H9 (cell line): ENCODE results near the gene PIGL. TPM values are rescaled to one million over a fixed set of nuclear protein-coding genes. Genes with fewer than 3 reads are reported as not detected.

Source experiments
- DNase-seq: peaks from one replicate; pipeline ENCODE4 v3.0.0-alpha.2; 2017
- H2AFZ ChIP-seq: one replicate; pipeline ENCODE4 v1.6.1; 2013; ENCODE audit warnings: mild to moderate bottlenecking, low read length, control low read depth, moderate library complexity
- H2AK5ac ChIP-seq: 2 replicates; pipeline ENCODE4 v1.6.1; 2013; ENCODE audit warnings: low read length, control low read depth, mixed read lengths; ENCODE audit not compliant: insufficient read length
- H2BK120ac ChIP-seq: one replicate; pipeline ENCODE4 v1.6.1; 2013; ENCODE audit warnings: low read depth, mild to moderate bottlenecking, low read length, control low read depth, inconsistent platforms; ENCODE audit not compliant: poor library complexity, severe bottlenecking
- H2BK12ac ChIP-seq: 2 replicates; pipeline ENCODE4 v1.6.1; 2013; ENCODE audit warnings: low read length, control low read depth, mixed read lengths, low read depth; ENCODE audit not compliant: insufficient read length
- H2BK15ac ChIP-seq: 2 replicates; pipeline ENCODE4 v1.6.1; 2013; ENCODE audit warnings: low read depth, low read length, control low read depth
- H2BK20ac ChIP-seq: one replicate; pipeline ENCODE4 v1.6.1; 2013; ENCODE audit warnings: low read depth, mild to moderate bottlenecking, low read length, control low read depth, inconsistent platforms; ENCODE audit not compliant: poor library complexity, severe bottlenecking
- H2BK5ac ChIP-seq: 2 replicates; pipeline ENCODE4 v1.6.1; 2013; ENCODE audit warnings: low read length, control low read depth, mixed read lengths; ENCODE audit not compliant: insufficient read length
- H3K14ac ChIP-seq: 2 replicates; pipeline ENCODE4 v1.6.1; 2013; ENCODE audit warnings: low read length, control low read depth; ENCODE audit not compliant: insufficient read depth
- H3K18ac ChIP-seq: 2 replicates; pipeline ENCODE4 v1.6.1; 2013; ENCODE audit warnings: low read depth, mild to moderate bottlenecking, mixed read lengths, low read length, control low read depth; ENCODE audit not compliant: insufficient read length
- H3K23ac ChIP-seq: 2 replicates; pipeline ENCODE4 v1.6.1; 2013; ENCODE audit warnings: low read length, control low read depth, mixed read lengths, low read depth; ENCODE audit not compliant: insufficient read length
- H3K23me2 ChIP-seq: 2 replicates; pipeline ENCODE4 v1.6.1; 2013; ENCODE audit warnings: low read depth, mild to moderate bottlenecking, mixed read lengths, low read length, control low read depth; ENCODE audit not compliant: insufficient read length, poor library complexity, severe bottlenecking
- H3K27ac ChIP-seq: 2 replicates; pipeline ENCODE4 v1.5.1; 2013; ENCODE audit warnings: low read length, control low read depth, mixed read lengths, low read depth; ENCODE audit not compliant: insufficient read length
- H3K27me3 ChIP-seq: 2 replicates; pipeline ENCODE4 v1.6.1; 2013; ENCODE audit warnings: low read length, control low read depth, inconsistent platforms; ENCODE audit not compliant: insufficient read depth
- H3K4ac ChIP-seq: 2 replicates; pipeline ENCODE4 v1.6.1; 2013; ENCODE audit warnings: low read depth, mild to moderate bottlenecking, control low read depth, inconsistent platforms, low read length, moderate library complexity
- H3K4me1 ChIP-seq: 2 replicates; pipeline ENCODE4 v1.6.1; 2013; ENCODE audit warnings: low read length, control low read depth, inconsistent platforms; ENCODE audit not compliant: insufficient read depth
- H3K4me2 ChIP-seq: 2 replicates; pipeline ENCODE4 v1.6.1; 2013; ENCODE audit warnings: low read length, control low read depth, mixed read lengths; ENCODE audit not compliant: insufficient read length, insufficient read depth
- H3K56ac ChIP-seq: 2 replicates; pipeline ENCODE4 v1.6.1; 2013; ENCODE audit warnings: low read depth, mild to moderate bottlenecking, mixed read lengths, low read length, control low read depth; ENCODE audit not compliant: insufficient read length
- H3K79me1 ChIP-seq: 2 replicates; pipeline ENCODE4 v1.6.1; 2013; ENCODE audit warnings: low read depth, mild to moderate bottlenecking, moderate library complexity, low read length, control low read depth, inconsistent platforms; ENCODE audit not compliant: insufficient read depth, poor library complexity, severe bottlenecking
- H3K79me2 ChIP-seq: 2 replicates; pipeline ENCODE4 v1.6.1; 2013; ENCODE audit warnings: low read length, control low read depth, inconsistent platforms; ENCODE audit not compliant: insufficient read depth
- H3K9ac ChIP-seq: 2 replicates; pipeline ENCODE4 v1.6.1; 2013; ENCODE audit warnings: low read length, control low read depth, mixed read lengths; ENCODE audit not compliant: insufficient read length; ENCODE audit errors: extremely low read depth
- H3K9me3 ChIP-seq: one replicate; pipeline ENCODE4 v1.6.1; 2013; ENCODE audit warnings: low read depth, low read length, inconsistent platforms; ENCODE audit not compliant: control insufficient read depth
- H3T11ph ChIP-seq: one replicate; pipeline ENCODE4 v1.6.1; 2013; ENCODE audit warnings: mild to moderate bottlenecking, low read length, control low read depth, inconsistent platforms
- H4K20me1 ChIP-seq: one replicate; pipeline ENCODE4 v1.6.1; 2013; ENCODE audit not compliant: control insufficient read depth, insufficient read length, insufficient read depth
- H4K5ac ChIP-seq: 2 replicates; pipeline ENCODE4 v1.6.1; 2013; ENCODE audit warnings: low read depth, mild to moderate bottlenecking, mixed read lengths, low read length, control low read depth; ENCODE audit not compliant: insufficient read length
- H4K8ac ChIP-seq: replicated peaks from 2 replicates; pipeline ENCODE4 v1.6.1; 2013; ENCODE audit warnings: low read length, control low read depth, mixed read lengths, low read depth; ENCODE audit not compliant: insufficient read length
- H4K91ac ChIP-seq: 2 replicates; pipeline ENCODE4 v1.6.1; 2013; ENCODE audit warnings: low read depth, mild to moderate bottlenecking, moderate library complexity, mixed read lengths, low read length, control low read depth; ENCODE audit not compliant: insufficient read length
- H3K27ac Mint-ChIP-seq, 3 experiments: 2 replicates in 2 of 3; 3 replicates in 1 of 3; pipeline ENCODE4 v1.8.0; 2020 to 2021; ENCODE audit warnings: mixed read lengths in 3 of 3, mild to moderate bottlenecking in 1 of 3, moderate library complexity in 1 of 3
- H3K27me3 Mint-ChIP-seq: 2 replicates; pipeline ENCODE4 v1.8.0; 2021; ENCODE audit warnings: low read depth, mild to moderate bottlenecking, moderate library complexity, mixed read lengths
- H3K36me3 Mint-ChIP-seq, 3 experiments: 2 replicates in 2 of 3; 3 replicates in 1 of 3; pipeline ENCODE4 v1.8.0; 2020 to 2021; ENCODE audit warnings: low read depth in 3 of 3, mixed read lengths in 3 of 3; ENCODE audit not compliant: insufficient read depth in 1 of 3
- H3K4me1 Mint-ChIP-seq, 2 experiments: 2 replicates each; pipeline ENCODE4 v1.8.0; 2020; ENCODE audit warnings: mixed read lengths in 2 of 2
- H3K4me3 Mint-ChIP-seq, 2 experiments: 2 replicates in 1 of 2; 3 replicates in 1 of 2; pipeline ENCODE4 v1.8.0; 2020 to 2021; ENCODE audit warnings: mild to moderate bottlenecking in 2 of 2, mixed read lengths in 2 of 2, moderate library complexity in 1 of 2
- H3K9me3 Mint-ChIP-seq, 2 experiments: 2 replicates in 1 of 2; 3 replicates in 1 of 2; pipeline ENCODE4 v1.8.0; 2020; ENCODE audit warnings: mild to moderate bottlenecking in 2 of 2, mixed read lengths in 2 of 2, moderate library complexity in 1 of 2
- CTCF ChIP-seq: fragments of 200-600 bp; sonication (generic); conservative IDR thresholded peaks from 3 replicates; pipeline ENCODE4 v1.8.0; 2021; ENCODE audit warnings: antibody characterized with exemption, mild to moderate bottlenecking
- WGBS: extraction: QIAGEN DNeasy Blood & Tissue Kit; methylation state at CpG from one replicate; pipeline ENCODE4 v1.1.7; 2013; ENCODE audit warnings: missing lambda C conversion rate, low lambda C conversion rate, mixed read lengths; ENCODE audit not compliant: insufficient read length; ENCODE audit errors: extremely low coverage; 5-methylcytosine and 5-hydroxymethylcytosine counted together
- total RNA-seq: library from RNA; stranded (reverse); gene quantifications from 2 replicates; pipeline ENCODE4 v1.2.1, GENCODE V29; 2021

PIGL gene
- total RNA-seq, 1 experiment from 2014 or later, result 21.6 TPM

- Histone ChIP-seq H3K27ac (no peak overlapping the region), H2AFZ (no peak overlapping the region), H3K4me2 (no peak overlapping the region), H2BK20ac (no peak overlapping the region), H3K14ac (no peak overlapping the region), H3K56ac (no peak overlapping the region), H4K20me1 (no peaks in the 10 kb centered on the region), H3K4ac (no peak overlapping the region), H2AK5ac (no peak overlapping the region), H3T11ph (no peak overlapping the region), H4K91ac (no peak overlapping the region), H3K4me1 (no peaks in the 10 kb centered on the region), H2BK12ac (no peak overlapping the region), H3K18ac (no peak overlapping the region), H3K9ac (no peak overlapping the region), H3K23ac (no peak overlapping the region), H3K27me3 (no peaks in the 10 kb centered on the region), H2BK120ac (no peak overlapping the region), H3K79me2 (no peaks in the 10 kb centered on the region), H3K79me1 (no peaks in the 10 kb centered on the region), H2BK15ac (no peak overlapping the region), H2BK5ac (no peak overlapping the region), H3K9me3 (no peaks in the 10 kb centered on the region), H4K8ac (no peak overlapping the region), H4K5ac (no peak overlapping the region), H3K23me2 (no peaks in the 10 kb centered on the region)
- H3K4me1 Mint-ChIP-seq, result peaks cover 2 to 8% of the 10 kb centered on the region in 2 experiments; a peak in 2 of 4 replicates
- H3K36me3 Mint-ChIP-seq, result peaks cover 4 to 15% (median 5%) of the 10 kb centered on the region in 3 experiments; a peak in 5 of 7 replicates
- H3K27me3 Mint-ChIP-seq, result no peaks in the 10 kb centered on the region
- peaks cover 0 to 5% of the 10 kb centered on the region in 2 experiments; a peak in 1 of 5 replicates for H3K9me3 Mint-ChIP-seq
- WGBS, result no CpG with 5 or more reads among the region's 1 CpG
- no peak overlapping the region for H3K27ac Mint-ChIP-seq
- TF ChIP-seq CTCF, result no peak
- H3K4me3 Mint-ChIP-seq, result no peak overlapping the region
- DNase-seq, result no peak
Observed at GRCh38 chr17:16325964-16326363, 109.0 kb downstream of the PIGL start.
